GM19035 (cell line): ENCODE results near the gene LRRC57.

Experiments used
- ATAC-seq: cut with Tn5 transposase; IDR thresholded peaks from one replicate; pipeline ENCODE4 v1.9.1; 2021; ENCODE audit not compliant: unreplicated experiment

The LRRC57 gene

GRCh38 chr15:42493679-42494078 is 54.9 kb downstream of the LRRC57 start:
- no peak for ATAC-seq

GRCh38 chr15:42491539-42492225 is 56.9 kb downstream of the LRRC57 start:
- ATAC-seq = no peak

- peak; percentile 64 for ATAC-seq
Observed at GRCh38 chr15:42490671-42491538, 57.7 kb downstream of the LRRC57 start, which contains the start of gene ZNF106. Gene ZNF106, minus strand, starts transcription at chr15:42491141. Its CDS starts 18,852 bp downstream, at chr15:42472289.

- no peak for ATAC-seq
Observed at GRCh38 chr15:42490291-42490670, 58.3 kb downstream of the LRRC57 start.
